Left lung (tissue), 10 donors: ENCODE measurements around the gene SLC22A23. TPM values are rescaled to one million over a fixed set of nuclear protein-coding genes. Genes with fewer than 3 reads are reported as not detected.

Source experiments
- ATAC-seq: fragments of 200-7000 bp; cut with Tn5 transposase; one replicate; pipeline ENCODE4 v1.9.1; 2020; ENCODE audit warnings: moderate library complexity
- DNase-seq, 4 donors: peaks; one replicate each; pipeline ENCODE4 v3.0.0-alpha.2; 2013 to 2020
- H3K27ac ChIP-seq, 2 donors: fragments of 200-600 bp; sonication (generic) in 1 of 2; one replicate each; pipeline versions ENCODE4 v1.5.0 to v1.8.0; 2020 to 2021
- H3K27me3 ChIP-seq, 2 donors: fragments of 200-600 bp; sonication (generic) in 1 of 2; one replicate each; pipeline versions ENCODE4 v1.5.0 to v1.8.0; 2020 to 2021
- H3K36me3 ChIP-seq, 2 donors: fragments of 200-600 bp; sonication (generic) in 1 of 2; one replicate each; pipeline versions ENCODE4 v1.5.0 to v1.8.0; 2020 to 2021
- H3K4me1 ChIP-seq, 2 donors: fragments of 200-600 bp; one replicate each; pipeline ENCODE4 v1.8.0; 2021
- H3K4me3 ChIP-seq, 2 donors: fragments of 200-600 bp; sonication (generic) in 1 of 2; one replicate each; pipeline versions ENCODE4 v1.5.0 to v1.8.0; 2020 to 2021; ENCODE audit warnings: mild to moderate bottlenecking in 1 of 2
- H3K9me3 ChIP-seq, 2 donors: fragments of 200-600 bp; sonication (generic) in 1 of 2; one replicate each; pipeline versions ENCODE4 v1.5.0 to v1.8.0; 2020 to 2021
- CTCF ChIP-seq, 2 donors: fragments of 200-600 bp; sonication (generic) in 1 of 2; IDR thresholded peaks; one replicate each; pipeline versions ENCODE4 v1.5.0 to v1.8.0; 2021; ENCODE audit warnings: antibody characterized with exemption in 2 of 2
- intact Hi-C, 2 donors: fragments of 100-400 bp; cut with DNase I; formaldehyde crosslinking; loops; one replicate each; pipeline versions ENCODE4 v1.11.2 to v1.14.2; 2022
- polyA plus RNA-seq, 6 donors: library from polyadenylated mRNA; unstranded; fragments of 120-200 nt; gene quantifications; one replicate each; pipeline ENCODE4 v1.2.1, GENCODE V29; 2013; ENCODE audit not compliant: insufficient read length in 6 of 6
- total RNA-seq, 2 donors: library from RNA; stranded (reverse); fragmentation: NEBNext Ultra II Directional; extraction: Animal tissue kit (Norgen Biotek cat#: 25700); gene quantifications; one replicate each; pipeline ENCODE4 v1.2.1, GENCODE V29; 2021
- donor health status: DM: no; HTN: yes; CAD: no.
- donor health status: DM: no; HTN: no; CAD: no.

Gene SLC22A23
- total and polyA plus RNA-seq, 8 donors, result 19.7 to 31.2 (median 23.9) TPM

GRCh38 chr6:3359973-3360726 lies 96.7 kb downstream of the SLC22A23 start:
- H3K36me3 ChIP-seq, result no peaks in the 10 kb centered on the region
- no peak for ATAC-seq
- no peaks in the 10 kb centered on the region for H3K9me3 ChIP-seq
- peaks cover 0 to 4% of the 10 kb centered on the region in 2 donors for H3K27me3 ChIP-seq
- no peak overlapping the region for H3K27ac ChIP-seq
- intact Hi-C loops, result no loop called here
- no peak for DNase-seq
- H3K4me3 ChIP-seq, result no peak overlapping the region
- TF ChIP-seq CTCF (IDR thresholded peaks at IDR 0.05), result no peak
- H3K4me1 ChIP-seq, result peaks cover 9 to 23% of the 10 kb centered on the region in 2 donors

GRCh38 chr6:3359101-3359752 lies 97.6 kb downstream of the SLC22A23 start:
- ATAC-seq, result no peak
- no peaks in the 10 kb centered on the region for H3K36me3 ChIP-seq
- H3K27me3 ChIP-seq, result peaks cover 0 to 7% of the 10 kb centered on the region in 2 donors
- no peak for TF ChIP-seq CTCF (IDR thresholded peaks at IDR 0.05)
- no peaks in the 10 kb centered on the region for H3K9me3 ChIP-seq
- DNase-seq, result no peak
- no peak overlapping the region for H3K4me3 ChIP-seq
- peaks cover 11 to 30% of the 10 kb centered on the region in 2 donors for H3K4me1 ChIP-seq
- no peak overlapping the region for H3K27ac ChIP-seq
- intact Hi-C loops, result no loop called here

GRCh38 chr6:3358413-3359100 lies 98.3 kb downstream of the SLC22A23 start:
- peaks cover 0 to 7% of the 10 kb centered on the region in 2 donors for H3K27me3 ChIP-seq
- peaks cover 11 to 30% of the 10 kb centered on the region in 2 donors for H3K4me1 ChIP-seq
- no peaks in the 10 kb centered on the region for H3K9me3 ChIP-seq
- H3K36me3 ChIP-seq, result no peaks in the 10 kb centered on the region
- DNase-seq (no peak), ATAC-seq (no peak)
- H3K4me3 ChIP-seq, result no peak overlapping the region
- intact Hi-C loops, result no loop called here
- H3K27ac ChIP-seq, result no peak overlapping the region
- TF ChIP-seq CTCF (IDR thresholded peaks at IDR 0.05), result no peak

- Histone ChIP-seq H3K4me3 (no peak overlapping the region), H3K4me1 (peaks cover 11 to 30% of the 10 kb centered on the region in 2 donors), H3K36me3 (no peaks in the 10 kb centered on the region), H3K27me3 (peaks cover 0 to 7% of the 10 kb centered on the region in 2 donors), H3K9me3 (no peaks in the 10 kb centered on the region), H3K27ac (peak overlapping the region; percentile 13 to 89)
- DNase-seq (no peak), ATAC-seq (no peak)
- intact Hi-C loops, result no loop called here
- no peak for TF ChIP-seq CTCF (IDR thresholded peaks at IDR 0.05)
Measured at GRCh38 chr6:3357678-3358077, 99.2 kb downstream of the SLC22A23 start.
